HFFc6 (cell line): Measurements from ENCODE around the gene KCNK4. TPM values are rescaled to one million over a fixed set of nuclear protein-coding genes. Genes with fewer than 3 reads are reported as not detected.

Source experiments
- DNase-seq: peaks from one replicate; pipeline ENCODE4 v3.0.0-alpha.2; 2018
- H3K27ac Mint-ChIP-seq: 2 replicates; pipeline ENCODE4 v1.8.0; 2020; ENCODE audit warnings: mild to moderate bottlenecking, mixed read lengths
- H3K27me3 Mint-ChIP-seq: 2 replicates; pipeline ENCODE4 v1.8.0; 2021; ENCODE audit warnings: mild to moderate bottlenecking, moderate library complexity, mixed read lengths; ENCODE audit not compliant: insufficient read depth
- H3K36me3 Mint-ChIP-seq: 2 replicates; pipeline ENCODE4 v1.8.0; 2021; ENCODE audit warnings: low read depth, mixed read lengths
- H3K4me1 Mint-ChIP-seq: 2 replicates; pipeline ENCODE4 v1.8.0; 2020; ENCODE audit warnings: low read depth, mixed read lengths
- H3K4me3 Mint-ChIP-seq: 2 replicates; pipeline ENCODE4 v1.8.0; 2020; ENCODE audit warnings: mild to moderate bottlenecking, moderate library complexity, mixed read lengths
- H3K9me3 Mint-ChIP-seq: 2 replicates; pipeline ENCODE4 v1.8.0; 2020; ENCODE audit warnings: mild to moderate bottlenecking, mixed read lengths
- microRNA-seq: library from miRNA; unstranded; fragments of <30 nt; microRNA quantifications from one replicate; pipeline ENCODE4, GENCODE V29; 2019
- total RNA-seq, 6 experiments: library from RNA; stranded (reverse); fragmentation: NEBNext Ultra II Directional; extraction: Animal tissue kit (Norgen Biotek cat#: 25700); gene quantifications; 2 replicates in 1 of 6; 3 replicates in 5 of 6; pipeline ENCODE4 v1.2.3, GENCODE V29; 2021
- TF ChIP-seq, protein P1 (sequence below): fragments of 200-600 bp; sonication (generic); IDR thresholded peaks from 2 replicates; pipeline ENCODE4 v1.5.0; 2021; ENCODE audit warnings: antibody characterized with exemption, mild to moderate bottlenecking

Gene KCNK4
- total RNA-seq, 6 experiments from 2014 or later = 0.14 TPM; not detected in 5

GRCh38 chr11:64349025-64349387 is 57.9 kb downstream of the KCNK4 start:
- TF ChIP-seq, protein P1, sequence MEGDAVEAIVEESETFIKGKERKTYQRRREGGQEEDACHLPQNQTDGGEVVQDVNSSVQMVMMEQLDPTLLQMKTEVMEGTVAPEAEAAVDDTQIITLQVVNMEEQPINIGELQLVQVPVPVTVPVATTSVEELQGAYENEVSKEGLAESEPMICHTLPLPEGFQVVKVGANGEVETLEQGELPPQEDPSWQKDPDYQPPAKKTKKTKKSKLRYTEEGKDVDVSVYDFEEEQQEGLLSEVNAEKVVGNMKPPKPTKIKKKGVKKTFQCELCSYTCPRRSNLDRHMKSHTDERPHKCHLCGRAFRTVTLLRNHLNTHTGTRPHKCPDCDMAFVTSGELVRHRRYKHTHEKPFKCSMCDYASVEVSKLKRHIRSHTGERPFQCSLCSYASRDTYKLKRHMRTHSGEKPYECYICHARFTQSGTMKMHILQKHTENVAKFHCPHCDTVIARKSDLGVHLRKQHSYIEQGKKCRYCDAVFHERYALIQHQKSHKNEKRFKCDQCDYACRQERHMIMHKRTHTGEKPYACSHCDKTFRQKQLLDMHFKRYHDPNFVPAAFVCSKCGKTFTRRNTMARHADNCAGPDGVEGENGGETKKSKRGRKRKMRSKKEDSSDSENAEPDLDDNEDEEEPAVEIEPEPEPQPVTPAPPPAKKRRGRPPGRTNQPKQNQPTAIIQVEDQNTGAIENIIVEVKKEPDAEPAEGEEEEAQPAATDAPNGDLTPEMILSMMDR = no peak
- Mint-ChIP-seq H3K36me3 (no peaks in the 10 kb centered on the region), H3K4me3 (no peak overlapping the region), H3K27me3 (peaks cover 8% of the 10 kb centered on the region), H3K9me3 (no peaks in the 10 kb centered on the region), H3K27ac (no peak overlapping the region), H3K4me1 (no peaks in the 10 kb centered on the region)
- DNase-seq = no peak

DNA sequence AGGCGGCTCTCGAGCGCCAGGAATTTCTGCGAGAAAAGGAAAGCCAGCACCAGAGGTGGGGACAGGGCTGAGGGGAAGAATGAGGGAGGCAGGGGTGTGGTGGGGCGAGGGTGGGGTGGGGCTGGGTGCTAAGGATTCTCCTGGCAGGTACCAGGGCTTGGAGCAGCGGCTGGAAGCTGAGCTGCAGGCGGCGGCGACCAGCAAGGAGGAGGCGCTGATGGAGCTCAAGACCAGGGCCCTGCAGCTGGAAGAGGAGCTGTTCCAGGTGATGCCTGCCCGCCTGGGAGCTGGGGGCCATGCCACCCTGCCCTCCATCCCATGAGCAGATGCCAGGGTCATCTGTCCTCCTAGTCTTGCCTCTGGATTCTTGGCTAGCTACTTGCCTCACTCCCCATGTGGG is 58.3 kb downstream of the KCNK4 start:
- H3K27me3 Mint-ChIP-seq = peaks cover 8% of the 10 kb centered on the region
- DNase-seq = no peak
- no peaks in the 10 kb centered on the region for H3K4me1 Mint-ChIP-seq
- no peaks in the 10 kb centered on the region for H3K36me3 Mint-ChIP-seq
- H3K4me3 Mint-ChIP-seq = no peak overlapping the region
- H3K27ac Mint-ChIP-seq = no peak overlapping the region
- TF ChIP-seq, protein P1 = no peak
- H3K9me3 Mint-ChIP-seq = no peaks in the 10 kb centered on the region

Small RNAs within 50 kb of the gene (microRNA-seq; reads per million reads assigned to microRNA genes)
- gene MIR7155 = not detected

Other genes with a start within 250 kb of the KCNK4 start
- gene MACROD1, start 125.2 kb upstream of the KCNK4 start, total RNA-seq = 10 to 100 TPM; 11.8 to 17.0 (median 13.1) TPM
- 100 to 1,000 TPM; 203 to 259 (median 210) TPM for gene STIP1, start 105.1 kb upstream of the KCNK4 start, total RNA-seq
- 1 to 10 TPM; 1.2 to 2.8 (median 1.7) TPM for gene FERMT3, start 84.6 kb upstream of the KCNK4 start, total RNA-seq
- 10 to 100 TPM; 32.6 to 41.1 (median 39.7) TPM for gene TRPT1, start 65.1 kb upstream of the KCNK4 start, total RNA-seq
- gene NUDT22, start 65.0 kb upstream of the KCNK4 start, total RNA-seq = 10 to 100 TPM; 46.6 to 57.7 (median 53.7) TPM
- gene DNAJC4, start 60.8 kb upstream of the KCNK4 start, total RNA-seq = 10 to 100 TPM; 21.7 to 29.5 (median 23.2) TPM
- 10 to 100 TPM; 65.1 to 80.6 (median 71.2) TPM for gene VEGFB, start 56.7 kb upstream of the KCNK4 start, total RNA-seq
- gene FKBP2, start 50.2 kb upstream of the KCNK4 start, total RNA-seq = 10 to 100 TPM; 54.1 to 95.6 (median 73.1) TPM
- gene PPP1R14B, start 44.4 kb upstream of the KCNK4 start, total RNA-seq = 100 to 1,000 TPM; 386 to 478 (median 429) TPM
- gene PLCB3, start 39.8 kb upstream of the KCNK4 start, total RNA-seq = 10 to 100 TPM; 48.1 to 58.0 (median 51.8) TPM
- gene BAD, start 6.6 kb upstream of the KCNK4 start, total RNA-seq = 10 to 100 TPM; 65.9 to 75.0 (median 68.8) TPM
- 10 to 100 TPM; 27.9 to 42.1 (median 34.7) TPM for gene GPR137, start 5.5 kb upstream of the KCNK4 start, total RNA-seq
- under 1 TPM in 1 of 6 experiments, not detected in 5; 0.31 TPM for gene CATSPERZ, start 9.1 kb downstream of the KCNK4 start, total RNA-seq
- 10 to 100 TPM; 18.9 to 25.0 (median 21.7) TPM for gene ESRRA, start 14.2 kb downstream of the KCNK4 start, total RNA-seq
- gene TRMT112, start 26.3 kb downstream of the KCNK4 start, total RNA-seq = 100 to 1,000 TPM; 246 to 269 (median 261) TPM
- 100 to 1,000 TPM; 161 to 207 (median 186) TPM for gene PRDX5, start 26.8 kb downstream of the KCNK4 start, total RNA-seq
- 1 to 10 TPM in 4 of 6 experiments, under 1 TPM in 2; 0.45 to 1.9 (median 1.7) TPM for gene CCDC88B, start 48.9 kb downstream of the KCNK4 start, total RNA-seq
- 10 to 100 TPM; 42.9 to 63.4 (median 56.6) TPM for gene RPS6KA4, start 67.9 kb downstream of the KCNK4 start, total RNA-seq